ENCODE measurements around the gene CMTM3. TPM values are rescaled to one million over a fixed set of nuclear protein-coding genes. Genes with fewer than 3 reads are reported as not detected.

The CMTM3 gene
- total and polyA plus RNA-seq, 2 experiments from 2014 or later, result 16.4 to 16.6 TPM

- no peaks in the 10 kb centered on the region for H3K9me2 ChIP-seq (ENCODE audit: insufficient read depth)
- peak within 1 kb of the TSS; percentile 60 for H3K4me3 ChIP-seq
- Mint-ChIP-seq H3K27ac (no peak within 1 kb of the TSS), H3K36me3 (ENCODE audit: low read depth) (no peaks in the 10 kb centered on the region), H3K27me3 (ENCODE audit: insufficient read depth, low read depth, poor library complexity) (peaks cover 43% of the 10 kb centered on the region), H3K4me3 (peak within 1 kb of the TSS; percentile 63), H3K4me1 (peaks cover 29% of the 10 kb centered on the region), H3K9me3 (no peaks in the 10 kb centered on the region; the same call in 2 of the 3 replicates)
- ATAC-seq, result peak; percentile 75
- H3K36me3 ChIP-seq (ENCODE audit: insufficient read depth), result no peaks in the 10 kb centered on the region
- no peaks in the 10 kb centered on the region for H4K20me1 ChIP-seq (replicated peaks; ENCODE audit: insufficient read depth)
- H3K4me1 ChIP-seq (ENCODE audit: insufficient read depth), result peaks cover 21% of the 10 kb centered on the region
- peak; percentile 61 for DNase-seq (ENCODE audit: low spot score)
- TF ChIP-seq EZH2 (IDR thresholded peaks at IDR 0.05; ENCODE audit: low read depth, unreplicated experiment), result peak; percentile 73
- TF ChIP-seq ZNF114 (CRISPR knock-in tag; IDR thresholded peaks at IDR 0.05), result no peak
- H3K79me2 ChIP-seq (replicated peaks; ENCODE audit: insufficient read depth), result no peaks in the 10 kb centered on the region
- H3F3A ChIP-seq (replicated peaks; ENCODE audit: low read depth), result no peaks in the 10 kb centered on the region
- H2AFZ ChIP-seq, result peak within 1 kb of the TSS; percentile 99
- H3K27me3 ChIP-seq (ENCODE audit: insufficient read depth), result peaks cover 59% of the 10 kb centered on the region
- H3K27ac ChIP-seq (ENCODE audit: low read depth), result no peak within 1 kb of the TSS
- H3K4me2 ChIP-seq, result peak within 1 kb of the TSS; percentile 88
Measured at GRCh38 chr16:66578651-66579531, 25.6 kb upstream of the CMTM3 start, which contains the start of gene CMTM2. Gene CMTM2 (plus strand): TSS chr16:66579463. CDS start chr16:66579608, 145 bp downstream.

- Histone ChIP-seq H3K4me1 (ENCODE audit: insufficient read depth) (peaks cover 21% of the 10 kb centered on the region), H3K27ac (ENCODE audit: low read depth) (no peak overlapping the region), H3K79me2 (replicated peaks; ENCODE audit: insufficient read depth) (no peaks in the 10 kb centered on the region), H3K9me2 (ENCODE audit: insufficient read depth) (no peaks in the 10 kb centered on the region), H3K27me3 (ENCODE audit: insufficient read depth) (peaks cover 59% of the 10 kb centered on the region), H3K36me3 (ENCODE audit: insufficient read depth) (no peaks in the 10 kb centered on the region), H2AFZ (no peak overlapping the region), H3K4me2 (no peak overlapping the region), H3K4me3 (no peak overlapping the region), H4K20me1 (replicated peaks; ENCODE audit: insufficient read depth) (no peaks in the 10 kb centered on the region), H3F3A (replicated peaks; ENCODE audit: low read depth) (no peaks in the 10 kb centered on the region)
- no peak overlapping the region for H3K27ac Mint-ChIP-seq
- peak; percentile 65 for DNase-seq (ENCODE audit: low spot score)
- H3K4me1 Mint-ChIP-seq, result peaks cover 32% of the 10 kb centered on the region
- ATAC-seq, result peak; percentile 60
- H3K36me3 Mint-ChIP-seq (ENCODE audit: low read depth), result no peaks in the 10 kb centered on the region
- TF ChIP-seq ZNF331 (CRISPR knock-in tag; IDR thresholded peaks at IDR 0.05; ENCODE audit: low read depth) (no peak), CREB1 (CRISPR knock-in tag; IDR thresholded peaks at IDR 0.05; ENCODE audit: low read depth) (no peak), STAT1 (IDR thresholded peaks at IDR 0.05; ENCODE audit: unreplicated experiment) (no peak), REST (IDR thresholded peaks at IDR 0.05; ENCODE audit: unreplicated experiment) (no peak), CTCF (conservative IDR thresholded peaks at IDR 0.05; ENCODE audit: low read depth in 2 of 2) (no peak), EZH2phosphoT487 (IDR thresholded peaks at IDR 0.05; ENCODE audit: unreplicated experiment) (no peak), NANOG (IDR thresholded peaks at IDR 0.05; ENCODE audit: borderline replicate concordance) (no peak), ETS1 (IDR thresholded peaks at IDR 0.05) (no peak), EZH2 (IDR thresholded peaks at IDR 0.05; ENCODE audit: low read depth, unreplicated experiment) (no peak)
- H3K4me3 Mint-ChIP-seq, result no peak overlapping the region
- no peaks in the 10 kb centered on the region; the same call in 2 of the 3 replicates for H3K9me3 Mint-ChIP-seq
- peaks cover 43% of the 10 kb centered on the region for H3K27me3 Mint-ChIP-seq (ENCODE audit: insufficient read depth, low read depth, poor library complexity)
Measured at GRCh38 chr16:66580605-66581209, 23.8 kb upstream of the CMTM3 start.

Data from GM23338 (cell line).